ENCODE results near the gene MARK3.

DNA sequence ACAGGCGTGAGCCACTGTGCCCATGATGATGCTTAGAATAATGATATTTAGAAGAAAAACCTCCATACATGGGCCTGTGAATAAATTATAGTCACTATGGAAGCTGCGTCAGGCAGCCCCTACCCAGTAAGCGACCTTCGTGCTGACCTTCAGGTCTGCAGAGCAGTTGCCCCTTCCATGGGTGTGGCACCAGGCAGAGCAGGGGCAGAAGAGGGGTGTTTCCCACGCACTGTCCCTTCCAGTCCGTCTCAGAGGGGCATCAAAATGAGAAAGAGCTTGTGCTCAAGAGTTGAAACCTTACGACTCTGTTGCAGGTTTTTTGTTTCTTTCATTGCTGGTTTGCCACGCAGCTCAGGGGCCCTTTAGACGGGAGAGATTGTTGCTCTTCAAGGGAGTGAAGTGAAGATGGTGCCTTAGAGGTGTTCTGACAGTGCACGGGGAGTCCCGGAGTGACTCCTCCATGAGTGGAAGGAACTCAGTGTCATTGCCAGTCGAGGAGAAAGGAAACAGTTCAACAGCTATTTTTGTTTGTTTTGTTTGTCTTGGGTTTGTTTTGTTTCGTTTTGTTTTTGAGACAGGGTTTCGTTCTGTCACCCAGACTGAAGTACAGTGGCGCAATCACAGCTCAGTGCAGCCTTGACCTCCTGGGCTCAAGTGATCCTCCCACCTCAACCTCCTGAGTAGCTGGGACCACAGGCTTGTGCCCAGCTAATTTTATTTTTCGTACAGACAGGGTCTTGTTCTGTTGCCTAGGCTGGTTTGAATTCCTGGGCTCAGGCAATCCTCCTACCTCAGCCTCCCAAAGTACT is 123.5 kb downstream of the MARK3 start:
- TF ChIP-seq, protein P1, sequence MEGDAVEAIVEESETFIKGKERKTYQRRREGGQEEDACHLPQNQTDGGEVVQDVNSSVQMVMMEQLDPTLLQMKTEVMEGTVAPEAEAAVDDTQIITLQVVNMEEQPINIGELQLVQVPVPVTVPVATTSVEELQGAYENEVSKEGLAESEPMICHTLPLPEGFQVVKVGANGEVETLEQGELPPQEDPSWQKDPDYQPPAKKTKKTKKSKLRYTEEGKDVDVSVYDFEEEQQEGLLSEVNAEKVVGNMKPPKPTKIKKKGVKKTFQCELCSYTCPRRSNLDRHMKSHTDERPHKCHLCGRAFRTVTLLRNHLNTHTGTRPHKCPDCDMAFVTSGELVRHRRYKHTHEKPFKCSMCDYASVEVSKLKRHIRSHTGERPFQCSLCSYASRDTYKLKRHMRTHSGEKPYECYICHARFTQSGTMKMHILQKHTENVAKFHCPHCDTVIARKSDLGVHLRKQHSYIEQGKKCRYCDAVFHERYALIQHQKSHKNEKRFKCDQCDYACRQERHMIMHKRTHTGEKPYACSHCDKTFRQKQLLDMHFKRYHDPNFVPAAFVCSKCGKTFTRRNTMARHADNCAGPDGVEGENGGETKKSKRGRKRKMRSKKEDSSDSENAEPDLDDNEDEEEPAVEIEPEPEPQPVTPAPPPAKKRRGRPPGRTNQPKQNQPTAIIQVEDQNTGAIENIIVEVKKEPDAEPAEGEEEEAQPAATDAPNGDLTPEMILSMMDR (IDR thresholded peaks at IDR 0.05 in 2 of 3, conservative IDR thresholded peaks at IDR 0.05 in 1 of 3; ENCODE audit: borderline replicate concordance in 1 of 3, insufficient read depth in 1 of 3, low read depth in 2 of 3, low read length in 2 of 3): no peak
- TF ChIP-seq POLR2AphosphoS5 (IDR thresholded peaks at IDR 0.05; ENCODE audit: low read depth, low read length): no peak
- no peak for TF ChIP-seq REST (IDR thresholded peaks at IDR 0.05; ENCODE audit: low read depth)
